ENCODE data around the gene SPTY2D1.

Gene SPTY2D1

DNA sequence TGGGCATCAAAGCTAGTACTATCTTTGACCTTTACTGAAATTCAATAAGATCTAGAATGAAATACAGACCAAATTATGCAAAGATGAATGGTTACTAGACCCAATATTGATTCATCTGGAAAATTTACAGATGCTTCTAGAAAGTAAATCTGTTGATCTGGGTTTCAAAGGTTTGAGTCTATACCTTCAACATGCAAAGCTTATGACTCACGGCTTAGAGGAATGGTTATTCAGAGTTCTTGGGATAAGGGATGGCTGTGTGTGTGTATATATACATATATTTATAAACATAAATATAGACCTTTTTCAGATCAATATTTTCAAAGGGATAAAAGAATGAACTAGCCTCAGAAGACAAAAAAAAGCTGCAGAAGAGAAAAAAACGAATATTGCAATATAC, 1.3 kb downstream of the SPTY2D1 start:
- Histone ChIP-seq H3K9me3 (ENCODE audit: low read depth, low read length) (no peaks in the 10 kb centered on the region), H3K9ac (ENCODE audit: insufficient read length) (peak overlapping the region; percentile 92), H3K27ac (no peak overlapping the region; the same call in 1 of the 2 replicates), H3K4me3 (peak overlapping the region; percentile 99), H3K36me3 (ENCODE audit: insufficient read depth, low read length) (no peaks in the 10 kb centered on the region)
- DNase-seq (ENCODE audit: low read depth, low spot score), result no peak
- no peak for TF ChIP-seq POLR2AphosphoS5 (IDR thresholded peaks at IDR 0.05; ENCODE audit: borderline replicate concordance, low read depth, low read length)
- no peak for TF ChIP-seq FOXP2 (optimal IDR thresholded peaks at IDR 0.05; ENCODE audit: control extremely low read depth, extremely low read length, insufficient read depth)
- TF ChIP-seq EZH2 (IDR thresholded peaks at IDR 0.05), result no peak

DNA sequence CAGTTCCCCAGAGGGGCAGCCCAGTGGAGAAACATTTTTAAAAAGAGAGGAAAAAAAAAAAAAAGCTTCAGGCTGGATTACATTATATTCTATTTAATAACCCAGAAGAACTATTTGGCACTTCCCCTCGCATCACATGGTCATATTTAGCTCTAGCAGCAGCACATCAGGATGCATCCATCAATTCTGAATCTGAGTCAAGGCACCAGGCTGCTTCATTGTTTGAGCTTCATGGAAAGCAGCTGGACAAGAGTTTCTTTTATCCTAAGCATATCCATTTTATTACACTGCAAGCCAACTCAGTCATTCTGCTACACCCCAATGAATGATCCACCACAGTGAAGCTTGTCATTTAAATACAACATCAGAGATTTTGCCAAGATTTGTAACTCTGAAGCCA, 10.0 kb downstream of the SPTY2D1 start:
- TF ChIP-seq POLR2AphosphoS5 (IDR thresholded peaks at IDR 0.05; ENCODE audit: borderline replicate concordance, low read depth, low read length) (no peak), EZH2 (IDR thresholded peaks at IDR 0.05) (no peak), FOXP2 (optimal IDR thresholded peaks at IDR 0.05; ENCODE audit: control extremely low read depth, extremely low read length, insufficient read depth) (no peak)
- H3K9ac ChIP-seq (ENCODE audit: insufficient read length), result no peak overlapping the region
- H3K4me3 ChIP-seq, result no peak overlapping the region
- H3K9me3 ChIP-seq (ENCODE audit: low read depth, low read length), result no peaks in the 10 kb centered on the region
- DNase-seq (ENCODE audit: low read depth, low spot score), result no peak
- H3K27ac ChIP-seq, result no peak overlapping the region
- H3K36me3 ChIP-seq (ENCODE audit: insufficient read depth, low read length), result no peaks in the 10 kb centered on the region

DNA sequence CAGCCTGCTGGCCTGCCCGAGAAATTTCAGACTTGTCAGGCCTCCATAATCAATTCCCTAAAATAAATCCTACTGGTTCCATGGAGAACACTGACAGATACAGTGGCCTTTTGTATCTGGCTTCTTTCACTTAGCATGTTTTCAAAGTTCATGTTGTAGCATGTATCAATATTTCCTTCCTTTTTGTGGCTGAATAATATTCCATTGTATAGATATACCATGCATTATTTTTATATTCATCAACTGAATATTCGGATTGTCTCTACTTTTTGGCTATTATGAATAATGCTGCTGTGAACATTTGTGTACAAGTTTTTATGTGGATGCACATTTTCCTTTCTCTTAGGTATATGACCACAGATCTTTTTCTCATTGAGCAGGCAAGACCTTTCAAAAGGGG, 10.4 kb downstream of the SPTY2D1 start:
- no peak overlapping the region for H3K4me3 ChIP-seq
- DNase-seq (ENCODE audit: low read depth, low spot score), result no peak
- H3K27ac ChIP-seq, result no peak overlapping the region
- no peaks in the 10 kb centered on the region for H3K36me3 ChIP-seq (ENCODE audit: insufficient read depth, low read length)
- TF ChIP-seq EZH2 (IDR thresholded peaks at IDR 0.05) (no peak), POLR2AphosphoS5 (IDR thresholded peaks at IDR 0.05; ENCODE audit: borderline replicate concordance, low read depth, low read length) (no peak), FOXP2 (optimal IDR thresholded peaks at IDR 0.05; ENCODE audit: control extremely low read depth, extremely low read length, insufficient read depth) (no peak)
- H3K9me3 ChIP-seq (ENCODE audit: low read depth, low read length), result no peaks in the 10 kb centered on the region
- no peak overlapping the region for H3K9ac ChIP-seq (ENCODE audit: insufficient read length)

DNA sequence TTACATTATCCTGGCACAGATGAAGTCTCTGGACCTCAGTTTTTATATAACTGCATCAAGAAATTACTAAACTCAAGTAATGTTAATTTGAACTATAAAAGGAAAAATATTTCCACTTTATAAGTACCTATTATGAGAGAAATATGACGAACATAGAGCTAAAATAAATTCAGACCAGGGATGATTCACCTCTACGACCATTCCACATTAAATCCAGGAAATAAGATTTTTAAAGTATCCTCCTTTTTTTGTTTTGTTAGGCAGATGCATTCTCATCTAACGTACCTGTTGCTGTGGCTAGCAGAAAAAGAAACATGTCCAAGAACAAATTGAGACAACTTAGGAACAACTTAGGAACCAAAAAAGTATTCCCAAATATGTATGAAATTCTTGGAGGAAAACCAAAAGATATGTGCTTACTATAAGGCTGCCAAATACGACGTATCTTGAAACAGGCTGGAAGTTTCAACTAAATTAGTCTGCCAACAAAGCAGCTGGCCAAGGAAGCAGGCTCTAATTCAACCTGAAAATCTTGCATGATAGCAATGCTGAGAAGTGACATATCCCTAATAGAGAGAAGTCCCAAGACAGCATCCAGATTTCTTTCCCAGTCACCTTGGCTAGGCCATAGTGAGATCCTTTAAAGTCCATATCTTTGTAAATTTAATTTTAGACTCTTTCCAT, 15.7 kb downstream of the SPTY2D1 start:
- H3K36me3 ChIP-seq (ENCODE audit: insufficient read depth, low read length), result peaks cover 28% of the 10 kb centered on the region
- DNase-seq (ENCODE audit: low read depth, low spot score), result no peak
- no peak overlapping the region for H3K9ac ChIP-seq (ENCODE audit: insufficient read length)
- no peaks in the 10 kb centered on the region for H3K9me3 ChIP-seq (ENCODE audit: low read depth, low read length)
- H3K4me3 ChIP-seq, result no peak overlapping the region
- TF ChIP-seq FOXP2 (optimal IDR thresholded peaks at IDR 0.05; ENCODE audit: control extremely low read depth, extremely low read length, insufficient read depth) (no peak), EZH2 (IDR thresholded peaks at IDR 0.05) (no peak), POLR2AphosphoS5 (IDR thresholded peaks at IDR 0.05; ENCODE audit: borderline replicate concordance, low read depth, low read length) (no peak)
- H3K27ac ChIP-seq, result no peak overlapping the region

DNA sequence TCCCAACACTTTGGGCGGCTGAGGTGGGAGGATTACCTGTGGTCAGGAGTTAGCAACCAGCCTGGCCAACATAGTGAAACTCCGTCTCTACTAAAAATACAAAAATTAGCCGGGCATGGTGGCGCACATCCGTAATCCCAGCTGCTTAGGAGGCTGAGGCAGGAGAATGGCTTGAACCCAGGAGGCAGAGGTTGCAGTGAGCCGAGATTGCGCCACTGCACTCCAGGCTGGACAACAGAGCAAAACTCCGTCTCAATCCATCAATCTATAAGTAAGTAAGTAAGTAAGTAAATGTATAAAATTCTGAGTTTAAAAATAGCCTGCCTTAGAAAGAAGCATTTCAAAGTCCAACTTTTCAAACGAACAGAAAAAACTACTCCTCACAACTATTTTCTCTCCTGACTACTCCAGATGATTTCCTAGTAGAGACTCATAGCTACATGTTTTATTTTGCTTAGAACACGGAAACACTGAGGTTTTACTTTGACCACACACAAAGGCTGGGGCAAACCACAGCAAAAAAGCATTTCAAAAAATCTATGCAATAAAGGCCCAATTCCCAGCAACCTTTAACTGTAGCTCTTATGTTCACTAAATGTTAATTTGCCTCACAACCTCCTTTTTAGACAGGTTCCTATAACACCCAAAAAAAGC, 16.3 kb downstream of the SPTY2D1 start:
- Histone ChIP-seq H3K9me3 (ENCODE audit: low read depth, low read length) (no peaks in the 10 kb centered on the region), H3K36me3 (ENCODE audit: insufficient read depth, low read length) (peaks cover 28% of the 10 kb centered on the region), H3K27ac (no peak overlapping the region), H3K9ac (ENCODE audit: insufficient read length) (no peak overlapping the region), H3K4me3 (no peak overlapping the region)
- DNase-seq (ENCODE audit: low read depth, low spot score), result no peak
- no peak for TF ChIP-seq POLR2AphosphoS5 (IDR thresholded peaks at IDR 0.05; ENCODE audit: borderline replicate concordance, low read depth, low read length)
- no peak for TF ChIP-seq FOXP2 (optimal IDR thresholded peaks at IDR 0.05; ENCODE audit: control extremely low read depth, extremely low read length, insufficient read depth)
- no peak for TF ChIP-seq EZH2 (IDR thresholded peaks at IDR 0.05)

DNA sequence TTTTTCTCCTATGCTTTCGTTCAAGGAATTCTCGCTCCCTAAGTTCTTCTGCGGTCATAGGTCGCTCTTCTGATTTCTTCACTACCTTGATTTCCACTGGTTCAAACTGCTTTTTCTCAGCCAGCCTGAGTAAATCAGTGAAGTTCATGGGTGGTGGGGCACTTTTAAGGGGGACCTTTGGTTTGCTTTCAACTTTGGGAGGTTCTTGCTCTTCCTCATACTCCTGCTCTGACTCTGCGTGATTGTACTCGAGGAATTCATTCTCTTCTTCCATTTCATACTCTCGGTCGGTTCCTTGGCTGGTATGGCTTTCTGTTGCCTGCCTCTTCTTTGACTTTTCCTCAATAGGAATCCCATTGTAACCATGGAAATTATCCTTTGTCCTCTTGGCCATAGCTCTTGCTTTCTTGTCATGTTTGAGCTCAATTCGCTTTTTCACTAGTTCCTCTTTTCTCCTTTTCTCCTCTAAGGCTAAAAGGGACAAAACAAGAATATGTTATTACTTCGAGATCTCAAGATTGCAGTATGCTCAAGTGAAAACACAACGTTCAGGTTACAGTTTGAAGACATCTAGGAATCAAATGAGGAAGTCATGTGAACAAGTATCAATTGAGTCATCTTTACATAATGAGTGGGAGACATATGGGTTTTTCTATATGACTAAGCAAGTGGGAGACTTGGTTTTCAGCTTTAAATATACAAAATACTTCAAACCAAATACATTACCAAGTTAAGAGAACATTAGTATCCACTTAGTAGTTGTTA, 18.3 kb downstream of the SPTY2D1 start:
- Histone ChIP-seq H3K9ac (ENCODE audit: insufficient read length) (no peak overlapping the region), H3K4me3 (no peak overlapping the region), H3K36me3 (ENCODE audit: insufficient read depth, low read length) (peaks cover 34% of the 10 kb centered on the region), H3K27ac (no peak overlapping the region), H3K9me3 (ENCODE audit: low read depth, low read length) (no peaks in the 10 kb centered on the region)
- no peak for TF ChIP-seq FOXP2 (optimal IDR thresholded peaks at IDR 0.05; ENCODE audit: control extremely low read depth, extremely low read length, insufficient read depth)
- DNase-seq (ENCODE audit: low read depth, low spot score), result no peak

DNA sequence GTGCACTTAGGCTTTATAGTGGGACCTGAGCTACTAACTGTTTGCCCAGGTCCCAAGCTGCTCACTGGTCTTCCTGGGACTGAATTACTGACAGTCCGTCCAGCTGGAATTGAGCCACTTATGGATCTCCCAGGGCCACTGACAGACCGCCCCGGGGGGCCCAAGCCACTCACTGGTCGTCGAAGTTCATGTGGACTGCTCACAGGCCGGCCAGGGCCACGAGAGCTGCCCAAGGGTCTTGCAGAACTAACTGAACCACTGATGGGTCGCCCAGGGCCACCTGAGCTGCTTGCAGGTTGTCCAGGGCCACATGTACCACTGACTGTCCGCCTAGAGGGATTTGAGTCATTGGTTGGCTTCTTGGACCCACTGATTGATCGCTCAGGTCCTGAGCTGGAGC, 19.5 kb downstream of the SPTY2D1 start:
- H3K9ac ChIP-seq (ENCODE audit: insufficient read length), result no peak overlapping the region
- DNase-seq (ENCODE audit: low read depth, low spot score), result no peak
- TF ChIP-seq EZH2 (IDR thresholded peaks at IDR 0.05), result no peak
- no peak for TF ChIP-seq FOXP2 (optimal IDR thresholded peaks at IDR 0.05; ENCODE audit: control extremely low read depth, extremely low read length, insufficient read depth)
- no peak for TF ChIP-seq POLR2AphosphoS5 (IDR thresholded peaks at IDR 0.05; ENCODE audit: borderline replicate concordance, low read depth, low read length)
- no peaks in the 10 kb centered on the region for H3K9me3 ChIP-seq (ENCODE audit: low read depth, low read length)
- no peak overlapping the region for H3K27ac ChIP-seq
- H3K36me3 ChIP-seq (ENCODE audit: insufficient read depth, low read length), result peaks cover 36% of the 10 kb centered on the region
- no peak overlapping the region for H3K4me3 ChIP-seq

DNA sequence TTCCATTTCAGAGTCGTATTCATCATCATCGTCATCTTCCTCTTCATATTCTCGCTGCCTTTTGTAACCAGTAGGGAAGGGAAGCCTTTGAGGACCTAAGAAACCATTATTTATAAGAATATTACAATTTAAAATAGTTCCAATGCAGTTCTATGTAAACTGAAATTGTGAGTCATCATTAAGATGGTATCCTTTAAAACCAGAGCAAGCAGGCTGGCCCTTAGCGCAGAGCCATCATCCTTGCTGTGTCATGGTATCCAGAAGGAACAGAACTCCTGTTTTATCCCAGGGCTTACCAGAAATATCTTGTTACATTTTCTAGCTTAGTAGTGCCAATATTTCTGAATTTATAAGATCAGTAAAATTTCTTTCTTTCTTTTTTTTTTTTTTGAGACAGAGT, 21.7 kb downstream of the SPTY2D1 start:
- Histone ChIP-seq H3K9me3 (ENCODE audit: low read depth, low read length) (no peaks in the 10 kb centered on the region), H3K4me3 (no peak overlapping the region), H3K9ac (ENCODE audit: insufficient read length) (no peak overlapping the region), H3K36me3 (ENCODE audit: insufficient read depth, low read length) (peaks cover 53% of the 10 kb centered on the region), H3K27ac (no peak overlapping the region)
- no peak for TF ChIP-seq EZH2 (IDR thresholded peaks at IDR 0.05)
- no peak for TF ChIP-seq POLR2AphosphoS5 (IDR thresholded peaks at IDR 0.05; ENCODE audit: borderline replicate concordance, low read depth, low read length)
- TF ChIP-seq FOXP2 (optimal IDR thresholded peaks at IDR 0.05; ENCODE audit: control extremely low read depth, extremely low read length, insufficient read depth), result no peak
- DNase-seq (ENCODE audit: low read depth, low spot score), result no peak

All from SK-N-MC (cell line).